Right lung (tissue), 5 donors: Measurements from ENCODE around the gene CELF2. TPM values are rescaled to one million over a fixed set of nuclear protein-coding genes. Genes with fewer than 3 reads are reported as not detected.
A peak's percentile ranks its signal among the peaks of the same experiment; 100 is the strongest.

ENCODE experiments used
- DNase-seq, 2 donors: peaks; one replicate each; pipeline ENCODE4 v3.0.0-alpha.2; 2013
- polyA plus RNA-seq, 5 donors: library from polyadenylated mRNA; unstranded; fragments of 120-200 nt; gene quantifications; one replicate each; pipeline versions ENCODE4 v1.2.1 to v1.2.3, GENCODE V29; 2013; ENCODE audit warnings: inconsistent platforms in 1 of 5, low replicate concordance in 1 of 5; ENCODE audit not compliant: insufficient read length in 5 of 5, insufficient read depth in 1 of 5

CELF2 gene
- polyA plus RNA-seq, 5 donors = 40.6 to 73.4 (median 59.8) TPM

DNA sequence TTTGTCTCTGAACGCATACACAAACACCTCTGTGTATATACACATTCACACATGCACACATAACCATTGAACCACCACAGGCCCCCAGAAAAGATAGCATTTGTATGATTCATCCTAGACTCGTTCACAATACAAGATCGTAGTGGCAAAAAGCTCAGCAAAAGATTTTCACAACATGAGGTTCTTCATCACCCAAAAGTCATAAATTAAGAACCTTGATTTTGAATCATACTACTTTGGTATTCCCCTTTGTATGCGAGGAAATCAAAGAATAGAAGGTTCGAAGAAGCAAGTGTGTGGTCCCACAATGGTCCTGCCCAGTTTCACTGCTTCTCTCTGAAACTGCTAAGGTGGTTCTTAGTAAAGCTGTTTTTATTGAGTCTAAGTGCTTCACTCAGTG lies 200.7 kb downstream of the CELF2 start:
- DNase-seq = no peak

DNA sequence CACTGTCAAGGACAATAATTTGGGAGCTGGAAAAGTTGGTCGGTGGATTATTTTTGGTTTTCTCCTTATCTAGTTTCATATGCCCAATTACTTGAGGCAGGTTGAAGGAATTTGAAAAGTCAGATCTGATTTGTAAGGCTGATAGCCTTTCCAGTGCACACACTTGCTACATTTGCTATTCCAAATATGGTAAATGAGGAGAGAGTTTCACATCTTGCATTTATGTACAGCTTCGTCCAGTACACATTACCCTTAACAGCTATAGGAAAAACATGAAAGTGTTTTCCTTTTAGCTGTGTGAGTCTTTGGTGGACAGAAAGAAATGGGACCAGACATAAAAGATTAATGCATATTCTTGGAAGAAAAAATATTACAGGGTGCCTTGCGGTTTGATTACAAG lies 201.8 kb downstream of the CELF2 start:
- DNase-seq = no peak

DNA sequence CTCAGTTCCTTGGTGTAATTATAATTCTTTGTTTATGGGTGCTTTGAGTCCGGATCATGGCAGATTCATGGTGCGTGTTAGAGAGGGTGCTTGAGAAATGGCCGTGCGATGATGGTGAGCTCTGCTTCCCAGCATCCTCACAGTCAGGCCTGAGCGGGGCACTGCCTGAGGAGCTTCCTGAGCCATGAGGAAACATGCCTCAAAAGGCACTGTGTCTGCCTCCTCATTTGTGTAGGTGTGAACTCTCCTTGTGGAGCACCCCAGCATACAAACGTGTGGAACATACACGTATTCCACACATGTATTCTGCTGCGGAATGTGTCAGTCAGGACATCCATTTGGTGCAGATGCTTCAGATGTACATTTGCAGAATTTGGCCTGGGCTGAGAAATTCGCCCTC lies 205.4 kb downstream of the CELF2 start:
- no peak for DNase-seq

DNA sequence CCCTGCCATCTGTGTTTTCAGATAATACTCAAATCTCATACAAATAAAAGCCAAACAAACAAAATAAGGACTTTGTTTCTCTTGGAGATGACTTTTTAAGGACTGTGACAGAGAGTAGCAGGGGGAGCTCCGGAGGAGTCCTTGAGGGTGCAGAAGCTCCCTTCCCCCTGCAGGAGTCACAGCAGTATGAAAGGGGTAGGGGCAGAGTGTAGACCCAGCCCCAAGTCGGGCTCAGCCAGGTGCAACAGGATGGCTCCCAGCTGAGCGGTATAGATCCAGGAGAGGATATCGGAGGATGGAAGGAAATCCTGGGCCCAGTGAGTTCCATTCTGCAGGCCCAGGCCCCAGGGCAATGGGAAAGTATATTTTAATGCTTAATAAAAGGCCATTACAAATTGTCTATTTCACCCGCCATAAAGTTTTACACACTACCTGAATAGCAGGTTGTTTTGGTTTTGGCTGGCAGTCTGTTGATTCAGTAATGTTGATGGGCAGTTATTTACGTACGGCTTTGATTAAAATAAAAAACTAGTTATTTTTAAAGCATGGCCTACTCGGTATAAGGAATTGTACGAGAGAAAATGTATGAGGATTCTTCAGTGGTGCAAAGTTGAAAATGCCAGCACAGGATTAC lies 206.0 kb downstream of the CELF2 start:
- DNase-seq = no peak

DNA sequence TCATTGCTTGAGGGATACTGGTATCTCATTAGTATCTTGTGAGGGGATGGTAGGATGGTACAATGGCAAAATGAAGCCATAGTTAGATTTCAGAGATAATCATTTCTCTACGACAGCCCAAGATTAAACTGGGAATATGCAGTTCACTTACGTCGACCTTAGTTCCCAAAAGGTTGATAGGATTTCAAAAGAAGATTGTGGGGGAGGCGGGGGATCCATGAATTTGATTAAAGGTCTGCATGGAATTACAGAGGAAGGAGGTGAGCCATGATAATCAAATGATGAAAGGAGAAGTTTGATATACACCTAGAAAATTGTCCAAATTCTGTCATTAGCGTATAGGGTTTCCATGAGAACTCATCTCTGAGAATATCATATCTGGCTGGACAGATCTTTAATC lies 206.6 kb downstream of the CELF2 start:
- no peak for DNase-seq

DNA sequence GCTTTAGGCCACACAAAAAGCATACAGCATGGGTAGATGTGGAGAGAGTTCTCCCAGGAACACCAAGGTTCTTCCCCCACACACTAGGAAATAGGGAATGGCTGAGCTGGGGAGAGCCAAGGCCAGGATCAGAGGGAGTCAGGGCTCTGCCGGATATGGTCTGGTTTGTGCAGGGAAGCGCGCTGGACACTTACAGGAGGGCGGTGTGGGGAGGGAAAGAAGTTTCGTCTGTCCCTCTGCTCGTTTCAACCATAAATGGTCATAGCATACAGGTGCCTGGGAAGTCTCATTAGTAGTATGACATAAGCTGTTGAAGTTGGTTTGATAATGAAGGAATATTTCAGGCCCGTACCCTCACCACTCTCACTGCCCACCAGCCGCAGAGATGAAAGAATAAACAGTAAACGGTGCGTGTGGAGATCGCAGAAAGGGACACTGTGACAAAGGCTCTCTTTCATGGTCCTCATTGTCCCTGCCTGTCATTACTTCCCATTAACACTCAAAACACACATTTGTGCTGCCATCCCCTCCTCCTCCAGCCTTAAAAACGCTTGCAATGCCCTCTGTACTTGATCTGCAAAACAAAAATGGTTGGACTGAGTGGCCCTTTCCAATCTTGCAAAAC lies 207.2 kb downstream of the CELF2 start:
- DNase-seq = no peak

DNA sequence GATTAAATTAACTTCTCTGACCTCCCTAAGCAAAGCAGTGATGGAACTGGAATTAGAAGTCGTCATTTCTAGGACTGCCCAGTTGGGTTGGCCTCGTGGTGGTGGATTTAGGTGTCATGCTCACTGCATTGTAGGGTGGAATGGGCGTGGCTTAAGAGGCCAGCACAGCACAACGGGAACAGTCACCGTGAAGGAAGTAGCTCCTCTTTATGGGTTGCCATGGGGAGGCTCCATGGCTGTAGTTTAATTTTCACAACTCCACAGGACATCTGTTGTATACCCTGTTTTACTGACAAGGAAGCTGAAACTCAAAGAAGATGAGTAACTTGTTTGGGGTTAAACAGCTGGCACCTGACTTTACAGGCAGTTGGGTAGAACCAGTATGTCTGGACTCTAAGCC lies 208.3 kb downstream of the CELF2 start:
- DNase-seq = no peak

DNA sequence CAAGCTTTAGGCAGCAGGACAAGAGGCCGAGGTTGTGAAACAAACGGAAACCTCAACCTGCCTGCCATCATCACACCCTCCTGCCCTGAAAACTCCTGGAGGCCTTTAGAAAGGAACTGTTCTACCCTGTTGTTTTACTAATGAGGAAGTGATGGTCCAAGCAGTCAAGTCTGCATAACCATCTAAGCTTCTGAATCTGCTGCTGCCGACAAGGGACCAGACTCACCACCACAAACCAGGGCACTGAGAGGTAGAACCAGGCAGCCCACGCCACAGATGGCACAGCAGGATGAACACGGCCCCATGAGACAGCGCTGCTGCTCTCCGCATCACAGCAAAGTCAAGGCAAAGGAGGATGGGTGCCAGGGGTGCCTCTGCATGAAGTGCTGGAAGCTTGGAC lies 209.4 kb downstream of the CELF2 start:
- DNase-seq = no peak

DNA sequence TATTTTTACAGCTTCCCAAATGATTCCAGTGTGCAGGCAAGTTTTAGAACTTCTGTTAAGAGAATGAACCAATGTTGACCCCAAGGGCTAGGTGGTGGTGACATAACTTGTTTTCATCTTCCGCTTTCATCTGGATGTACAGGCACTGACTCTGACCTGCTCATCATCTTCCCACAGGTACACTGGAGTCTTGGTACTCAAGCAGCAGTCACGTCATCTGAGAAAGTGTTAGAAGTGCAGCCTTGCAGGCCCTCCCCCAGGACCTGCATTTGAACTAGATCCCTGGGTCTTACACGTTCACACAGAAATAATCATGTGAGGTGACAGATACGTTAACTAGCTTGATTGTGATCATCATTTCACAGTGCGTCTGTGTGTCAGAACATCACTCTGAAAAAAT lies 212.2 kb downstream of the CELF2 start:
- DNase-seq = no peak

DNA sequence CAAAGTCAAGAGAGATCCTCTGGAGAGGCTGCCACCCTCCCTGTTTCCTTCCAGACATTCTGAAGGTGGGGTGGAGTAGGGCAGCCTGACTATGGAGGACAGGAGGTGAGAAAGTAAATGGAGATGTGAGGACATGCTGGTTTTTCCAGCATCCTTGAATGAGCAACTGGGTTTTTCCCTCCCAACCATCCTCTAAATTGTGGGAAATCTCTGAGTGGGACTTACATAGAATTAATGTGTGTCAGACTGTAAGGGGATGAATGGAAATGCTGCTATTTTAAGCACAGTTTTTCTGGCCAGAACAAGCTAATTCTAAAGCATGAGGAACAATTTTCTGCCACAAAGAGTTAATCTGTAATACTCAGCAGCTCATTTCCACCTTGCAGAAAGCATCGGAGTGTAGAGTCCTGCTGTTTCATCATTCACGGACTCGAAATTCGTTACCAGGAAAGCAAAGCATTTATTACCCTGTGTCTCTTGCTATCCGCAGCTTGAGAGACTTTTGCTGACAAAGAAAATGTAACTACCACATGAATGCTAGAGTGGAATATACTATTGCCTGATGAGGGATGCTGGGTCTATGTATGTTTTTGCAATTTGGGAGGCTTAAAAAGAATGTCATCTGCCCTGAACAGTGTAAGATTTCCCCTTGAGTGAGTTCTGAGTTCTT lies 213.0 kb downstream of the CELF2 start:
- no peak for DNase-seq

DNA sequence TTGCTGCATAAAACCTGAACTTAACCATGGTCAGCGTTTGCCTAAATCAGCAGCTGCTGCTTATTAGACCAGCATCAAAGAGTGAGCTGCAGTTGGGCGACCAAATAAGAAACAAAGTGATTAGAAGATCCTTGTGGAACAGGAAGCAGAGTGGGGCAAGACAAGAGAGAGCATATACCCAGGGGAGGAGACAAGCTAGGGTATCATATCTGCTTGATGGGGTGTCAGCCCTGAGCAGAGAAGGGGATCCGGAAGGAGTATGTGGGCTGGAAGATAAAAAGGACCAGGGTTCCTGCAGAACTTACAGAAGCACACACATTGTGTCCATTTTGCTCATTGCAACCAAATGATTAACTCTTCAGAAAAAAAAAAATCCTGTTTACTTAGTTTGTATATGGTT lies 213.6 kb downstream of the CELF2 start:
- DNase-seq = no peak

DNA sequence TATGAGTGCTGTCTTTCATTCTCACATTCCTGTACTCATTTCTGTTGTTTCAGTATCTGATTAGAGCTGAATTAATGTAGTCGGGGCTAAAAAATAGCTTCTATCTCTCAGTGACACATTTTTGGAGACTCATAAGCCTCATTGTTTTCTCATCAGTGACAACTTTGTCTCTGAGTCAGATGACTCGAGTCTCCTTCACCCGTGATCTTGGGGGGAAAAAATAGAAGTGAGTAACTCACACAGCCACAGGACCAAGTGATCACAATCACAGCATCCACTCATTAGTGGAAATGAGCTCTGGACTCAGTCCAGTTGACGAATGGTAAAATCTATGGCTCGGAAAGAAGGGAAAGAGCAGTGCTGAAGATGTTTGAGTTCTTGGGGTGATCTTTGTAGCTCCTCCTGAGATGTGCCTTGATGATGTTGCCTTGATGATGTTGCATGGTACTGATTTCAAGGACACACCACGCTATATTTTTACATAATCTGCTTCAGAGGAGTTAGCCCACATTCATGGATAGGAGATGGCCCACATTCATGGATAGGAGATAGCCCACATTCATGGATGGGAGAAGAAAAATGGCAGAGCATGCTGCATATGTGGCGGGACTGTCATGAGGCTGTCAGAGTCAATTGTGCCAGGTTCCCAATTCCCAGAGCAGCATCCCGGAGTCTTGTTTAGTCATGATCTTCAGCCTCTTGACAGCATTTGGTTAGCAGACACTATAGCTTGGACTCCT lies 214.7 kb downstream of the CELF2 start:
- DNase-seq = no peak

DNA sequence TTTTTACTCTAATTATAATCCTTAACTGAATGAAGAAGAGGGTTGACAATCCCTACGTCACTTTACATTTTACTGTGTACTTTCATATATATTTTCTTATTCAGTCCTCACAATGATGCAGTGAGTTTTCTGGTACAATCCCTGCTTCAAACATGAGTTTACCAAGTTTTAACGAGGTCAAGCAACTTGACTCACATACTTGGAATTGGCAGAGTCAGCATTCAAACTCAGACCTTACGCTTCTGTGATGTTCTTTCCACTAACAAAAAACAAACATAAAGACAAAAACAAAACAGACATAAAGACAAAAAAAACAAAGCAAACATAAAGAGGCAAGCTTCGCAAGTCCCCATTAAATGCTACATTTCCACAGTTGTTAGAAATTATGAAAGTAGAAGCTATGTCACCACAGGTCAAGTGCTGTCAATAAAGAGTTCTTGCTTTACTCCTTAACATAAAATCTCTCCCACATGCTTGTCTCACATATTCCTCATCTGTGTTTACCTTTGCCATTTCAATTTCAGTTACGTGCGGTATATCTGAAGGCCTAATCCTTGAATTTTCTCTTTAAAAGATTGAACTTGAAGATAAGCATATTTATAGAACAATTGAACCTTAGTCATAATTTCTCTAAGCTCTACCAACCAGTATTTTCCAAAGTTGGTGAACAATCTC lies 217.3 kb downstream of the CELF2 start:
- no peak for DNase-seq

DNA sequence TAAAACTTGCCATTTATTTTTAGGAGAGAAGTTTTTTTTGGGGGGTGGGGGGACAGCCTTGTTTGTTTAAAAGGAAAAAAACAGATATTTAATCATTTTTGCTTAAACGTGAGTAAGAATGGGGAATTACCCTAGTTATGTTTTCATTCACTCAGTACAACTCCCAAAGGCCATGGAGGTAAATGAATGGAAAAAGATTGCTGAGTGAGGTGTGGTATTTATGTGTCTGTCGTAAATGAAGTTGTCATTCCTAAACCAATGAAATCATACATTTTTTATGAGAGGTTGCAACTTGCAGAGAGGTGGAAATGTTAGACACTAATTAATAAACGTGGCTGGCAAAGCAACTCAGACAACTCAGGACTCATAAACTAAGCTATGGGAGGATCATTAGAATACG lies 218.1 kb downstream of the CELF2 start:
- DNase-seq = no peak

DNA sequence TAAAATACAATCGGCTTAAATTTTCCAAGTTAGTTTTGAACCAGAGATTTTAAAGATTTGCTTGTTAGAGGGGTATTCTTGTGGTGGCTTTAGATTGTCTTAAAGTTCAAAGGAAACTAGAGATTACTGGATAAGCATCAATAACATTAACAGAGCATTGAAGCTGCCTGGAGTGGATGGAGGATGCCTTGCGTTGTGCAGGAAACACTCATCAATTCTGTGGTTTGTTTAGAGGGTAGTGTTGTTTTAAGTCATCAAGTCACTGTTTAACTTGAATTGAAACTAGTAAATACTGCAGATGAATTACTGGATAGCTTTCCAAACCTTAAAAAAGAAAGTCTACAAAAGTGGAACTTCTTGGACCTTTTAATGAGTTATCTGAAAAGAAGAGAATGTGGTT lies 218.6 kb downstream of the CELF2 start:
- no peak for DNase-seq

DNA sequence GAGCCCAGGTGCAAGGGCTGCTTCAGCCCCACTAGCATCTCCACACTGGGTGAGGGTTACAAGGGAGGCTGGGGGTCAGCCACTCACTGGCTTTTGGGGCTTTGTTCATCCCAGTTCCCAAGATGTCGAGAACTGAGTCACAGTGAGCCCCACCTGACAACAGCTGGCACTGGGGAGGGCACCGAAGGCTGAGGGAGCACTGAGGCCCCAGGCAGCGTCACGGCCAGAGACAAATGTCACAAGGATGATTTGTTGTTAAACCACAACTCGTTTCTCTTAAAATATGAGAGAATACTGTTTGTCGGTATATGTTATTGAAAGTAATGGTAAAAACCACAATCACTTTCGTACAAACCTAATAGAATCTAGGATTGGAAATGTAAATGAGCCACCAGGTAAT lies 219.9 kb downstream of the CELF2 start:
- DNase-seq = no peak

DNA sequence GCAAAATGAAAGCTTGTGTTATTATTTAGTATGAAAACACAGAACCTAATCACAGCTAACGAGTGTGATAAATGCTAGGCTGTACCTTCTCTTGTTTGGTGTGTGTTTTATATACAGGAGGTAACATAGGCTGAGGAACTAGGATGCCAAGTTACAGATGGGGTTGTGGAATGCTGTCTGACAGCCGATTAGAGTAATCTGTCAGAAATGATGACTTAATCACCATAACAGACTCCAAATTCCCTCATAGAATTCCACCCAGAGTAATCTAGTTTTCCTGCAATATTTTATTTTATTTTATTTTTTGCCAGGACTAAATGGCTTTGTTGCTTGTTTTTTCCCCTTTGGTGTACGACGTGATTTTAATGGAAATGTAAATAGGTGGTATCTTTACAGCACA lies 221.2 kb downstream of the CELF2 start:
- no peak for DNase-seq

DNA sequence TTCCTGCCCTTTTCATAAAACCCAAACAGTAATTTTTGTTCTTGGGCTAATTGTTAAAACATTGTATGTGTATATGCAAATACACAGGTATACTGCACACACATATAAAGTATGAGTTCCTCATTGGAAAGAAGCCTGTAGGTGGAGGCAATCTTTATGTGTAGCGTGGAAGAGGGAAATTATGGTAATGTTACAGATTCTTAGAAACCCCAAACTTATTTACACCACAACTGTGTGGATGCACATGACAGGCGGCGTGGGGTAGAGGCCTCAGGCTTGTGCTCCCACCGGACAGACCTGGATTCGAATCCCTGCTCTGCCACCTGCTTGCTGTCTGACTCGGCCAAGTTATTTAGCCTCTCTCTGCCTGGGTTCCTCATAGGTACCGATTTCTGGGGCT lies 223.0 kb downstream of the CELF2 start:
- no peak for DNase-seq

DNA sequence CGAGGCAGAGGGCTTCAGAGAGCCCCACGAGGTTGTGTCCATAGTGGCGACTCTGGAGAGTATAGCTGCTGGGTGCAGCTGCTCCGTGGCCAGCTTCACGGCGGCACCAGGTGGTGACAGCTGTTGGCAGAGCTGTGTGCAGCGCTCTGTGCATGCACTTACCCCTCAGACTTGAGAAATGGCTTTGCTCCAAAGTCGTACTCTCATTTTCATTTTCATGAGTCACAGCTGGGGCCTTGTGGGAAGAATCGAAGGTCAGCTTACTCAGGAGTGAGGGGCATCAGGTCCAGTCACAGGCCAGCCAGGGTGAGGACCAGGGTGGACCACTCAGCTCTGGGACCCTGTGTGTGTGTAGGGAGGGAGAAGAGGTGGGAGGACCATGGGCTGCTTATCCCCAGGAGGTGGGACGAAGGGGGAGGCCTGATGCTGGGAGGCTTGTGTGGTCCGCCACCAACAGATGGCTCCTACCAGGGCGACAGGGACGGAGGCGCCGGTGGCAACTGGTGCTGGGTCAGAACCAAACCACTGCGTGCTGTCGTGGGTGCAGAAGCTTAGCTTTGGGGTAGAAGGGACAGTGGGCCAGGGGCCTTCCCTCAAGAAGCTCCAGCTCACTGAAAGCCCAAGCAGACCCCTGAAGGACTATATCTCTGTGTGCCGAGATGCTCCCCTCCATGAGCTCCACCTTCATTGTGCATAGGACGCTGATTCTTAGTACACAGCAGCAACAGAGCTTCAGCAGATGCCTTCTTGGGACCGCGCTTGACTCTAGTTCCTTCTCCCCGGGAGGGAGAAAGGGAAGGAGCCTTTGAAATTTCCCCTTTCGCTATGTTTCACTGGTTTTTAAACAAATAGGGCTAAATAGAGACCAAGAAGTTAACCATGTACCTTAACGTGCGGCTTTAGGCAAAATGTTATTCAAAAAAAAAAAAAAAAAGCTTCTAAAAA lies 225.0 kb downstream of the CELF2 start:
- DNase-seq = peak; percentile 62 to 69

DNA sequence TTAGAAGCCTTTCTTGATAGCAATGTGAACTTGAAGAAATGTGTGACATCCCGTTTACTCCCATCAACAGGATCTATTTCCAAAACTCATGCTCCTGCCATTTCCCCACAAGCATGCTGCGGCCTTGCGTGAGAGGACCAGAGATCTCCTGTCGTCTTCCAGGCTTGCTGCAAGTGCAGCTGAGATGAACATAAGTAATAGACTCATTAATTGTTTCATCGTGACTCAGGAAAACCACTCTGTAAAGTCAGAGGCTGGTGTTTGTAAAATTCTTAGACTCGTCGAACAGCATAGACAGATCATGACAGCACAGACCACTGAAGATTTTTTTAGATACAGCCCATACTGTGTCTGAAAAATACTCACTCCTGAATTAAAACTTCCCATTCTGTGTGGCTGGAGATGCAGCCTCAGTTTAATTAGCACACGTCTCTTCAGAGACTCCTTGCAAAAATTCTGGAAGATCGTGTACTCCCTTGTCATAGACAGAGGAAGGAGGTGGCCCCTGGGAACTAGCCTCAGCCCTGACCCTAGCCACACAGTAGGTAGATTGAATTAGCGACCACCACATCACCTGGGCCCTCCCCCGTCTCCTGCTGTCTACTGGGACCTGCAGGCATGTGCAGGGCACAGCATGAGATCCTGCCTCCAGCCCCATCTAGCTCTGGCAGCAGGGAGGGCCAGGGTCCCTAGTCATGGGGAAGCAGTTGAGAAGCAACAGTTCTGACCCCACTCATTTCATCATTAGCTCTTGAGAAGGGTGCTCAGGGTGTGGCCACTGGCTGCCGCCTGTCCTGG lies 226.0 kb downstream of the CELF2 start:
- DNase-seq = no peak
